ENCODE data around the gene DGKG. TPM values are rescaled to one million over a fixed set of nuclear protein-coding genes. Genes with fewer than 3 reads are reported as not detected.

DGKG gene
- total and polyA plus RNA-seq, 4 donors, result 2.1 to 13.7 (median 8.0) TPM

GRCh38 chr3:186339180-186339918 is 22.7 kb downstream of the DGKG start:
- Histone ChIP-seq H3K4me3 (no peak overlapping the region), H3K27ac (ENCODE audit: low read depth in 1 of 2, low read length in 1 of 2) (no peak overlapping the region), H3K9ac (ENCODE audit: insufficient read depth in 1 of 2, low read length in 2 of 2) (no peak overlapping the region), H3K36me3 (ENCODE audit: control insufficient read depth in 4 of 4, insufficient read depth in 4 of 4, low read length in 4 of 4) (no peaks in the 10 kb centered on the region), H3K9me3 (ENCODE audit: control insufficient read depth in 4 of 4, insufficient read depth in 3 of 4, low read length in 3 of 4) (no peaks in the 10 kb centered on the region), H3K4me1 (ENCODE audit: control insufficient read depth in 5 of 5, insufficient read depth in 5 of 5, low read length in 5 of 5) (peaks cover 0 to 2% (median 0%) of the 10 kb centered on the region in 5 donors), H3K27me3 (ENCODE audit: control insufficient read depth in 3 of 3, insufficient read depth in 3 of 3, low read length in 2 of 3) (peaks cover 0 to 4% (median 0%) of the 10 kb centered on the region in 3 donors)
- 65 to 68% methylated on average over 4 of the region's 4 CpGs for WGBS, 2 donors
- ATAC-seq (ENCODE audit: insufficient read depth, low FRiP score), result no peak
- TF ChIP-seq CTCF (IDR thresholded peaks at IDR 0.05; ENCODE audit: control extremely low read depth, extremely low read depth), result no peak
- DNase-seq, result no peak

GRCh38 chr3:186333256-186333655 is 28.8 kb downstream of the DGKG start:
- Histone ChIP-seq H3K9ac (ENCODE audit: insufficient read depth in 1 of 2, low read length in 2 of 2) (no peak overlapping the region), H3K4me1 (ENCODE audit: control insufficient read depth in 5 of 5, insufficient read depth in 5 of 5, low read length in 5 of 5) (no peaks in the 10 kb centered on the region), H3K4me3 (no peak overlapping the region), H3K27me3 (ENCODE audit: control insufficient read depth in 3 of 3, insufficient read depth in 3 of 3, low read length in 2 of 3) (peaks cover 0 to 10% (median 0%) of the 10 kb centered on the region in 3 donors), H3K9me3 (ENCODE audit: control insufficient read depth in 4 of 4, insufficient read depth in 3 of 4, low read length in 3 of 4) (no peaks in the 10 kb centered on the region), H3K27ac (ENCODE audit: low read depth in 1 of 2, low read length in 1 of 2) (no peak overlapping the region), H3K36me3 (ENCODE audit: control insufficient read depth in 4 of 4, insufficient read depth in 4 of 4, low read length in 4 of 4) (no peaks in the 10 kb centered on the region)
- ATAC-seq (ENCODE audit: insufficient read depth, low FRiP score) (no peak), DNase-seq (no peak)
- TF ChIP-seq CTCF (IDR thresholded peaks at IDR 0.05; ENCODE audit: control extremely low read depth, extremely low read depth), result no peak

- H3K4me3 ChIP-seq, result no peak overlapping the region
- no peak for TF ChIP-seq CTCF (IDR thresholded peaks at IDR 0.05; ENCODE audit: control extremely low read depth, extremely low read depth)
- DNase-seq (no peak), ATAC-seq (ENCODE audit: insufficient read depth, low FRiP score) (no peak)
- no peaks in the 10 kb centered on the region for H3K4me1 ChIP-seq (ENCODE audit: control insufficient read depth in 5 of 5, insufficient read depth in 5 of 5, low read length in 5 of 5)
- no peaks in the 10 kb centered on the region for H3K9me3 ChIP-seq (ENCODE audit: control insufficient read depth in 4 of 4, insufficient read depth in 3 of 4, low read length in 3 of 4)
- H3K9ac ChIP-seq (ENCODE audit: insufficient read depth in 1 of 2, low read length in 2 of 2), result no peak overlapping the region
- WGBS, 2 donors, result 72 to 78% methylated on average over 6 of the region's 6 CpGs
- peaks cover 0 to 9% (median 0%) of the 10 kb centered on the region in 3 donors for H3K27me3 ChIP-seq (ENCODE audit: control insufficient read depth in 3 of 3, insufficient read depth in 3 of 3, low read length in 2 of 3)
- H3K36me3 ChIP-seq (ENCODE audit: control insufficient read depth in 4 of 4, insufficient read depth in 4 of 4, low read length in 4 of 4), result no peaks in the 10 kb centered on the region
- no peak overlapping the region for H3K27ac ChIP-seq (ENCODE audit: low read depth in 1 of 2, low read length in 1 of 2)
These were observed 31.1 kb downstream of the DGKG start for GRCh38 chr3:186330772-186331460.
